Astrocyte of the cerebellum (primary cell): Measurements from ENCODE around the gene EIF4EBP2.
A peak's percentile ranks its signal among the peaks of the same experiment; 100 is the strongest.

Experiments
- DNase-seq: peaks from one replicate; pipeline ENCODE4 v3.0.0-alpha.2; 2011; ENCODE audit warnings: low read depth
- H3K4me3 ChIP-seq: 2 replicates; pipeline ENCODE4 v1.5.1; 2011; ENCODE audit warnings: mild to moderate bottlenecking, low read depth, low read length, moderate library complexity
- in situ Hi-C: cut with HindIII; loops from 2 replicates; pipeline ENCODE4 v1.10.0; 2017; ENCODE audit warnings: low sequenced_read_pairs
- TF ChIP-seq, protein P1 (sequence below): IDR thresholded peaks from 2 replicates; pipeline ENCODE4 v1.5.1; 2012; ENCODE audit warnings: low read length, low read depth, moderate library complexity, mild to moderate bottlenecking; ENCODE audit errors: missing control alignments

EIF4EBP2 gene

DNA sequence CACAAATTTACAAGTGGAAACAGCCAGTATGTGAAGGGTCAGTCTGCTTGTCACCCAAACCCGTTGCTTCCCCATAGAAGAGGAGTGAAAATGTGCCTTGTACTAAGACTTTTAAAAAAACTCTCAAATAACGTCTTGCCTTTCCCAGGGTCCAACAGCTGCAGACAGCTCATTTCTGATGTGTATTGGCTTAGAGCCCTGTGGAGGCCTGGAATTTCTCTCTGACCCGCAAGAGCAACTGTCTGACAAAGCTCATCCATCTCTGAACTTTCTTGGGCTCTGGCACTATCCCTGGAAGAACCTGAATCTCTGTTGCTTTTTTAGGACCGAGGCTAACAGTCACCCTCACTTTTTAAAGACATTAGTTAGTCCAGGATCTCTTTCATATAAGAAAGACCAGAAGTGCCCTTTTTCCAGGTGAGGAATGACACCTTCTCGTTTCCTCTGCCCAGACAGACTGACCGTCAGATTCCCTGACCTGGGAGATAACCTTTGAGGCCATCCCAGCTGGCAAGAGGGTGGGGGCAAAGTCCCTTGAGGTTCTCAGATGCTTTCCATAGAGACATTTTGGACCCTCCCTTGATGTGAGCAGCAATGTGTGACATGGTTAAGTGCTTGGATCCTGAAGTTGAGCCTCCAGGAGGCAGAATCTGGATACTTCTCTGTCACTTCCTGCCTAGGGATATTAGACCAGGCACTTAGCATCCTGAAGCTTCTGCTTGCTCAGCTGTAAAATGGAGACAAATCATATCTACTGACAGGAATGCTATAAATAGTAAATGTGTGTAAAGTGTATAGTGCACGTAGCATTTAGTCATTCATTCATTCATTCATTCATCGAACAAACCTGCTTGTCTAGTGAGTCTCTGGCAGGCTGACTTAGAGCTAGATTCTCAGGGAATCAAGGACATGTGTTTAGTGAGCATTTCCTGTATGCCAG, 42.0 kb downstream of the EIF4EBP2 start:
- peak; percentile 27 for DNase-seq
- no peak overlapping the region for H3K4me3 ChIP-seq
- in situ Hi-C loops, result no loop called here
- TF ChIP-seq, protein P1, sequence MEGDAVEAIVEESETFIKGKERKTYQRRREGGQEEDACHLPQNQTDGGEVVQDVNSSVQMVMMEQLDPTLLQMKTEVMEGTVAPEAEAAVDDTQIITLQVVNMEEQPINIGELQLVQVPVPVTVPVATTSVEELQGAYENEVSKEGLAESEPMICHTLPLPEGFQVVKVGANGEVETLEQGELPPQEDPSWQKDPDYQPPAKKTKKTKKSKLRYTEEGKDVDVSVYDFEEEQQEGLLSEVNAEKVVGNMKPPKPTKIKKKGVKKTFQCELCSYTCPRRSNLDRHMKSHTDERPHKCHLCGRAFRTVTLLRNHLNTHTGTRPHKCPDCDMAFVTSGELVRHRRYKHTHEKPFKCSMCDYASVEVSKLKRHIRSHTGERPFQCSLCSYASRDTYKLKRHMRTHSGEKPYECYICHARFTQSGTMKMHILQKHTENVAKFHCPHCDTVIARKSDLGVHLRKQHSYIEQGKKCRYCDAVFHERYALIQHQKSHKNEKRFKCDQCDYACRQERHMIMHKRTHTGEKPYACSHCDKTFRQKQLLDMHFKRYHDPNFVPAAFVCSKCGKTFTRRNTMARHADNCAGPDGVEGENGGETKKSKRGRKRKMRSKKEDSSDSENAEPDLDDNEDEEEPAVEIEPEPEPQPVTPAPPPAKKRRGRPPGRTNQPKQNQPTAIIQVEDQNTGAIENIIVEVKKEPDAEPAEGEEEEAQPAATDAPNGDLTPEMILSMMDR, result no peak

DNA sequence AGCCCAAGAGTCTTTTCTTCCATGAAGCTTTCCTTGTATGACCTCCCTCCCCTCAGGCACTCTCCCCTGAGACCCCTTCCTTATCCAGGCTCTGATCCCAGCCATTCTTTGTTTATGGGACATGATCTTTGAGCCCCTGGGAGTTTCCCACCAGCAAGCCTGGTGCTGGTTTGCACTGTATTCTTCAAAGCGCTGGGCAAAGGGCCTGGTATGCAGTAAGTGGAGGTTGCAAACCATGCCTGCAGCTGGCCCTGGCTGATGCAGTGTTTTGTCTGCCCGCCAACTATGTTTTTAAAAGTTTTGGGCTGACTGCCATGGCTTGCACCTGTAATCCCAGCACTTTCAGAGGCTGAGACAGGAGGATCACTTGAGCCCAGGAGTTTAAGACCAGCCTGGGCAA, 44.3 kb downstream of the EIF4EBP2 start:
- no peak overlapping the region for H3K4me3 ChIP-seq
- in situ Hi-C loops, result no loop called here
- TF ChIP-seq, protein P1, result no peak
- no peak for DNase-seq

DNA sequence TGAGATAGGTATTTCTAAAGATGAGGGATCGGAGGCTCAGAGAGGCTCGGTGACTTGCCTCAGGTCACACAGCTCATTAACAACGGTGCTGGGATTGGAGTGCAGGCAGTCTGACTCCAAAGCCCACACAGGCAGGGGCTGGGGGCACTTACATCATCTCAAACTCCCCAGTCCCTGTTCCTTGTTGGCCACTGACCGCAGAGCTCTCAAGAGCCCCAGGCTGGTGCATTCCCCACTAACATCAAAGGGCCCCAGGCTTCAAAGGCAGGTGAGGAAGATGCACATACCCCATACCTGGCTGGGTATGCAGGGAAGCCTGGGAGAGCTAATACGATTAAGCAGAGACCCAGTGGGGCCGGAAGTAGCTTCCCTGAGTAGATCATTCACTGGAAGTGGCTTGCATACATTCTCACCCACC, 51.3 kb downstream of the EIF4EBP2 start:
- TF ChIP-seq, protein P1, result no peak
- in situ Hi-C loops, result loop anchor here (25.0 kb wide), 1 partner anchor 307 kb away; no protein-coding TSS in a partner anchor
- no peak for DNase-seq
- no peak overlapping the region for H3K4me3 ChIP-seq

DNA sequence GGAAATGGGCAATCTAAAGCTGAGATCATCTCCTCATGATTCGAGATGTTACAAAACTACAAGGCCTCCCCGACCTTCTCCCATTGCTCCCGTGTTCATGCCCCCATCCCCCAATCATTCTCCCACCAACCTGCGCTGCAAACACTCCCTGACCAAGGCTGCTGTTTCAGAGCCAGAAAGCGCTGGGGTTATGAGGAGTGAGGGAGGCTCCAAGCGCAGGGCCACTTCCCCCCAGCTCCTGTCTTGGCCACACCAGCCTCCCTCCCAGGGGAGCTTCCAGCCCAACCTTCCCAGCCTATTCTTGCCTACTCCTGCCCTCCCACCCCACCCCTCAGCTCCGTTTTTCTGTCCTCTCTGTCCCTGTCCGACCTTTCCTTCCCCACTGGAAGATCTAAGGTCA, 52.2 kb downstream of the EIF4EBP2 start:
- DNase-seq, result no peak
- H3K4me3 ChIP-seq, result no peak overlapping the region
- in situ Hi-C loops, result loop anchor here (25.0 kb wide), 1 partner anchor 306 kb away; no protein-coding TSS in a partner anchor
- TF ChIP-seq, protein P1, result no peak

DNA sequence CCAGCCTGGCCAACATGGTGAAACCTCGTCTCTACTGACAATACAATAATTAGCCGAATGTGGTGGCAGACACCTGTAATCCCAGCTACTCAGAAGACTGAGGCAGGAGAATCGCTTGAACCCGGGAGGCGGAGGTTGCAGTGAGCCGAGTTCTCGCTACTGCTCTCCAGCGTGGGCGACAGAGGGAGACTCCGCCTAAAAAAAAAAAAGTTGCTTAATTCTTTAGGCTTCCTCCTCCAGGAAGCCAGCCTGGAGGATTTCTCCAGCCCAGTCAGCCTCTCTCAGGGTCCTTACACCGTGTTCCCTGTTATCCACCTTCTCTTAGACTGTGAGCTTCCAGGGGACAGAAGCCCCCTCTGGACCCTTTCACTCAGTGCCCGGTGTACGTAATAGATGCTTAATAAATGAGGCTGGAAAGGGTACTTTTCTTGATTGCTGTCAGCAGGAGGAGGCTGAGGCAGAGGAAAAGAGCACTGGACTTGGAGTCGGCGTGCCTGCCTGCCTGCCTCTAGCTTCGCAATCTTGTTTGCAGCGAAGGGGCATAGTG, 53.9 kb downstream of the EIF4EBP2 start:
- in situ Hi-C loops, result loop anchor here (25.0 kb wide), 1 partner anchor 304 kb away; no protein-coding TSS in a partner anchor
- no peak for DNase-seq
- TF ChIP-seq, protein P1, result no peak
- peak overlapping the region; percentile 14 for H3K4me3 ChIP-seq

DNA sequence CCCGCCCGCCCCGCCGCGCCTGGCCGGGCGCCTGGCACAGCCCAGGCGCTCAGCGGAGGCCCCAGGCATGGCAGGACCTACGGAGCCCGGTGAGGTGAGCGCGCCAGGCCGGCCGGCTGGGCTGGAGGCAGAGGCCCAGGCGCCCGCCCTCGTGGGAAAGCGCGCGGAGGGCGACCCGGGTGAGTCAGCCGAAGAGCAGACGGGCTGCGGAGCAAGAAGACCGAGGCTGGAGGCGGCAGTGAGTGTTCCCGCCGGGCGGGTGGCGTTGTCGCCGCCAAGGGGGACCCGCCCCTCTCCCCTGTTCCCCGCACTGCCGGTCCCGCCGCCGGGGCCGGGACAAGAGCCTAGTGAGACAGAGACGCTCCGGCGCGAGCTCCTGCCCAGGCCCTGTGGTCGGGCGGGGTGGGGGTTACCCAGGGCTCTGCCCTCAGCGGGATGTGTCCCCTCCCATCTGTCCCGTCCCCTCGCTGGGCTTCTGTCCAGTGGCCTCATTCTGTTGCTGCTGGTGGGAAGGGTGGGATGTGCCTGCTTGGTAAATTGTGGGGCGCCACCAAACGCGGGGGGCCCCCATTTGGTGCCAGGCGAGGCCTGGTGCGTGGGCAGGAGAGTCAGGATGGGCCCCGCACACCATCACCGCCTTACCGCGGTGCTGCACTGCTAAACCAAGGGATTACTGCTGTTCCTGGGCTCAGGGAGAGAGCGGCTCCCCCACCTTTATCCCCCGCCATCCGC, 54.5 kb downstream of the EIF4EBP2 start:
- TF ChIP-seq, protein P1, result no peak
- peak; percentile 27 for DNase-seq
- peak overlapping the region; percentile 14 for H3K4me3 ChIP-seq
- in situ Hi-C loops, result loop anchor here (25.0 kb wide), 1 partner anchor 304 kb away; no protein-coding TSS in a partner anchor
